Astrocyte of the cerebellum (primary cell): ENCODE measurements around the gene CPA4.
A peak's percentile ranks its signal among the peaks of the same experiment; 100 is the strongest.

Experiments used
- DNase-seq: peaks from one replicate; pipeline ENCODE4 v3.0.0-alpha.2; 2011; ENCODE audit warnings: low read depth
- H3K4me3 ChIP-seq: 2 replicates; pipeline ENCODE4 v1.5.1; 2011; ENCODE audit warnings: mild to moderate bottlenecking, low read depth, low read length, moderate library complexity
- in situ Hi-C: cut with HindIII; loops from 2 replicates; pipeline ENCODE4 v1.10.0; 2017; ENCODE audit warnings: low sequenced_read_pairs
- TF ChIP-seq, protein P1 (sequence below): IDR thresholded peaks from 2 replicates; pipeline ENCODE4 v1.5.1; 2012; ENCODE audit warnings: low read length, low read depth, moderate library complexity, mild to moderate bottlenecking; ENCODE audit errors: missing control alignments

The CPA4 gene

DNA sequence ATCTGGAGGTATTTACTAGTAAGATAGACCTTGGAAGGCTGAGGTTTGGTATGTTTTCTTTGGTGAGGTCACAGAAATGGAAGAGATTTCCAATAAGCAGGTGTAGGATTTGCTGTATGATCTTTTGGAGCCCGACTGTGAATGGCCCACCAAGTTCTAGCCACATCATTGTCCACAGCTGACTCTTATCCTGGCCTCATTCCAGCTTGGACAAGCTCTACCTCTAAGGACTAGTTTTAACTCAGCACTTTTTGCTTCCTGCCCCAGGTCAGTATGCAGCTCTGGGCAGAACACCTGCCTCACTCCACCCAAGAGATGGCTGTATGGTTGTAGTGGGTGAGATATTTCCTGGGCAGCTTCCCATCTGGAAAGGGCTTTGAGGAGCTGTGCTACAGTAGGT is 6.1 kb upstream of the CPA4 start:
- TF ChIP-seq, protein P1, sequence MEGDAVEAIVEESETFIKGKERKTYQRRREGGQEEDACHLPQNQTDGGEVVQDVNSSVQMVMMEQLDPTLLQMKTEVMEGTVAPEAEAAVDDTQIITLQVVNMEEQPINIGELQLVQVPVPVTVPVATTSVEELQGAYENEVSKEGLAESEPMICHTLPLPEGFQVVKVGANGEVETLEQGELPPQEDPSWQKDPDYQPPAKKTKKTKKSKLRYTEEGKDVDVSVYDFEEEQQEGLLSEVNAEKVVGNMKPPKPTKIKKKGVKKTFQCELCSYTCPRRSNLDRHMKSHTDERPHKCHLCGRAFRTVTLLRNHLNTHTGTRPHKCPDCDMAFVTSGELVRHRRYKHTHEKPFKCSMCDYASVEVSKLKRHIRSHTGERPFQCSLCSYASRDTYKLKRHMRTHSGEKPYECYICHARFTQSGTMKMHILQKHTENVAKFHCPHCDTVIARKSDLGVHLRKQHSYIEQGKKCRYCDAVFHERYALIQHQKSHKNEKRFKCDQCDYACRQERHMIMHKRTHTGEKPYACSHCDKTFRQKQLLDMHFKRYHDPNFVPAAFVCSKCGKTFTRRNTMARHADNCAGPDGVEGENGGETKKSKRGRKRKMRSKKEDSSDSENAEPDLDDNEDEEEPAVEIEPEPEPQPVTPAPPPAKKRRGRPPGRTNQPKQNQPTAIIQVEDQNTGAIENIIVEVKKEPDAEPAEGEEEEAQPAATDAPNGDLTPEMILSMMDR = no peak
- no peak overlapping the region for H3K4me3 ChIP-seq
- in situ Hi-C loops = no loop called here
- DNase-seq = peak; percentile 38

DNA sequence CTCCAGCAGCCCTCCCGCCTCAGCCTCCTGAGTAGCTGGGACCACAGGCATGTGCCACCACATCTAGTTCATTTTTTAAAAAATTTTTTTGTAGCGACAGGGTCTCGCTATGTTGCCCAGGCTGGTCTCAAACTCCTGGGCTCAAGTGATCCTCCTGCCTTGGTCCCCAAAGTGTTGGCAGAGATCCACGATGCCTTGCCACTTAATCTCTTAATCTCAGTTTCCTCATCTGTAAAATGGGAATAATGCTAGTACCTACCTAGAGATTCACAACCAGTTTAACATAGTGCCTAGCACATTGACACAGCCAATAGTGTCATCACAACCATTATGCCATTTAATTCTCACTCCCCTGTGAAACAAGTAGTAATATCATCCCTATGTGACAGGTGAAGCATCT is 4.8 kb upstream of the CPA4 start:
- in situ Hi-C loops = no loop called here

DNA sequence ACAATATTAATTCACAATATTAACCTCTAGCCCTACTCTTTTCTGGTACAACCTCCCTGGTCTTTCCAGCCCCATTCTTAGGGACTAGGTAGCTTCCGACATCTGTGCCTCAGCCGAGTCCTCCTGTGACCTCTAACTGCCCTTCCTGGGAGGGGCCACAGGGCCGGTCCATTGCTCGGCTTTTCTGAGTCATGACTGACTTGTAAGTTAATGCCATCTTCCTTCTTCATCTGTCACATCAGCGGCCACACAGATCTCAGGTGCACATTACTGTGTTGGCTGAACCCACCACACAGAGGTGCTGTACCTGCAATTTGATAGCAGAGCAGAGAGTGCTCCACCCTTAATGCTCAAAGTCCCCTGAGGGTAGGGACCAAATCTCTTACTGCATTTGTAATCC is 4.1 kb upstream of the CPA4 start:
- H3K4me3 ChIP-seq = no peak overlapping the region
- DNase-seq = no peak
- in situ Hi-C loops = no loop called here
- TF ChIP-seq, protein P1 = no peak

More for the DNA sequence above, 4.8 kb upstream of the CPA4 start:
- no peak for DNase-seq
- TF ChIP-seq, protein P1 = no peak
- H3K4me3 ChIP-seq = no peak overlapping the region

DNA sequence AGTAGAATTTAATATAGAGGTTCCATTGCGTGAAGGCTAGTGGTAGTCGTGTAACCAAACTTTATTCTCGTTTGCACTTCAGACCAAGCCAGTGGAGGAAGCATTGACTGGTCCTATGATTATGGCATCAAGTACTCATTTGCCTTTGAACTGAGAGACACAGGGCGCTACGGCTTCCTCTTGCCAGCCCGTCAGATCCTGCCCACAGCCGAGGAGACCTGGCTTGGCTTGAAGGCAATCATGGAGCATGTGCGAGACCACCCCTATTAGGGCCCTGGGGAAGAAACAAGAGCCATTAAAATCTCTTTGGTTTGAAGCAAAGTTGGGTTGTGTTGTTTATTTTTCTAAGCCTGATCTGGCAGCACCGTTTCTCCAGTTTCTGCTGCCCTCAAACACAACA is 3.5 kb upstream of the CPA4 start:
- in situ Hi-C loops = no loop called here
- DNase-seq = no peak
- TF ChIP-seq, protein P1 = no peak
- H3K4me3 ChIP-seq = no peak overlapping the region

DNA sequence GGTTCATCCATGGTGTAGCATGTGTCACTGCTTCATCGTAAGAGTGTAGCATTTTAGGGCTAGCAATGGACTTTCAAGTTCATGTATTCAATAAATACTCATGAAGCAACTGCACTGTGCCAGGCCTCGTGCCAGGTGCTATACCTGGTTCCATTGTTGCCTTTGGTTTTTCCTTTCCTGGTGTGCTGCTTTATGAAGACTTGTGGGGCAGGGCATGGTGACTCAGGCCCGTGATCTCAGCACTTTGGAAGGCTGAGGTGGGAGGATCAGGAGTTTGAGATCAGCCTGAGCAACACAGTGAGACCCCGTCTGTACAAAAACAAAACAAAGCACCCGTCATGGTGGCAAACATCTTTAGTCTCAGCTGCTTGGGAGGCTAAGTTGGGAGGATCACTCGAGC is 2.2 kb upstream of the CPA4 start:
- in situ Hi-C loops = no loop called here
- H3K4me3 ChIP-seq = no peak overlapping the region
- TF ChIP-seq, protein P1 = no peak
- DNase-seq = no peak

DNA sequence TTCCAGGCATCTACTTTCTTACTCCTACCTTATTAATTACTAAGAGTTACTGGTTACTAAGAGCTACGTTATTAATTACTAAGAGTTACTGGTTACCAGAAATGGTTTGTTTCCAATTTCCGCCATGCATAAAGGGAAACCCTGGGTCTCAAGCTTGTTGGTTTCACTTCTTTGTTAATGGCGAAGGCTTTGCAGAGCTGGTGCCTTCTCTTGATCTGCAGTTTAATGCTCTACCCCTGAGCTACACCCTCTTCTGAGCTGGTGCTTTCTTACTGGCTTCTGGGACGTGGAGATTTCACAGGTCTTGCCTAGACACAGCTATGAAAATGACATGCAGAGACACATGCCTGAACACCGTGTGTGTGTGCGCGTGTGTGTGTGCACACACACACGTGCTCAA is 560 bp downstream of the CPA4 start:
- in situ Hi-C loops = no loop called here
- no peak overlapping the region for H3K4me3 ChIP-seq
- TF ChIP-seq, protein P1 = no peak

DNA sequence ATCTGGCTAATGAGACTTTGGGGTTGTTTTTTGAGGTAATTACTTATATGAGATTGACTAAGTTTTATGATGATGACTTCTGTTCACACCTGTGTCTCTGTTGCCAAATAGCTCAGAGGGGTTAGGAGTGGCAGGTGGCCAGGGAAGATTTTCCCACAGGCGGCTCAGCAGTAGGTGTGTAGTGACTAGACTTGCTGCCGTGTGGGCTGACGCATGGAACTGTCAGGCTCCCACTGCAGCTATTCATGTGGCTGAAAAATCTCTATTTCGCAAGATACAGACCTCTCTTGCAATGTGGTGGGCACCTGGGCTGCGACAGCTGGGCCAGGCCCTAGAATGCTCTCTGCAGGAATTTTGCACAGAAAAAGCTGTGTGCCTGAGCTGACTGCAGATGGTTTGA is 1.4 kb downstream of the CPA4 start:
- in situ Hi-C loops = no loop called here
- H3K4me3 ChIP-seq = no peak overlapping the region
- TF ChIP-seq, protein P1 = no peak
- DNase-seq = no peak

More for the DNA sequence above, 560 bp downstream of the CPA4 start:
- DNase-seq = no peak
